Measurements from ENCODE around the gene PALLD.
"Not testable (repeated sequence)": the region's sequence is repeated elsewhere in the genome, so short reads cannot be mapped to it uniquely, and the experiment has no call there.

The PALLD gene

GRCh38 chr4:168715896-168716295 lies 219.0 kb downstream of the PALLD start:
- no peak for DNase-seq

GRCh38 chr4:168716406-168717129 lies 219.7 kb downstream of the PALLD start:
- no peak for DNase-seq

GRCh38 chr4:168717847-168718246 lies 221.0 kb downstream of the PALLD start:
- no peak for DNase-seq

- DNase-seq: no peak
These were observed 222.9 kb downstream of the PALLD start for GRCh38 chr4:168719725-168720124.

GRCh38 chr4:168720396-168720900 lies 223.6 kb downstream of the PALLD start:
- DNase-seq: no peak

- DNase-seq: no peak
These were observed 225.5 kb downstream of the PALLD start for GRCh38 chr4:168722391-168722790.

GRCh38 chr4:168723020-168723419 lies 226.2 kb downstream of the PALLD start:
- no peak for DNase-seq

GRCh38 chr4:168723569-168723968 lies 226.7 kb downstream of the PALLD start:
- DNase-seq: no peak

- DNase-seq: no peak
These were observed 227.4 kb downstream of the PALLD start for GRCh38 chr4:168724243-168724642.

GRCh38 chr4:168724686-168725411 lies 228.0 kb downstream of the PALLD start:
- DNase-seq: no peak

GRCh38 chr4:168725930-168726329 lies 229.1 kb downstream of the PALLD start:
- no peak for DNase-seq

GRCh38 chr4:168727181-168727580 lies 230.3 kb downstream of the PALLD start:
- not testable (repeated sequence) for DNase-seq

GRCh38 chr4:168731006-168731636 lies 234.3 kb downstream of the PALLD start:
- DNase-seq: no peak

- no peak for DNase-seq
These were observed 235.0 kb downstream of the PALLD start for GRCh38 chr4:168731706-168732414.

GRCh38 chr4:168732714-168733113 lies 235.9 kb downstream of the PALLD start:
- no peak for DNase-seq

- DNase-seq: no peak
These were observed 238.1 kb downstream of the PALLD start for GRCh38 chr4:168734703-168735678.

GRCh38 chr4:168735735-168736134 lies 238.9 kb downstream of the PALLD start:
- DNase-seq: no peak

GRCh38 chr4:168736860-168737805 lies 240.3 kb downstream of the PALLD start:
- no peak for DNase-seq

- no peak for DNase-seq
These were observed 240.9 kb downstream of the PALLD start for GRCh38 chr4:168737806-168738172.

GRCh38 chr4:168739886-168740285 lies 243.0 kb downstream of the PALLD start:
- no peak for DNase-seq

GRCh38 chr4:168740691-168741090 lies 243.8 kb downstream of the PALLD start:
- no peak for DNase-seq
